Activated T-cell treated with anti-CD3 and anti-CD28 coated beads for 1 hour (primary cell): Measurements from ENCODE around the gene VASH2.

Experiments used
- DNase-seq: peaks from one replicate; pipeline ENCODE4 v3.0.0-alpha.2; 2020; ENCODE audit warnings: low read depth

VASH2 gene

DNA sequence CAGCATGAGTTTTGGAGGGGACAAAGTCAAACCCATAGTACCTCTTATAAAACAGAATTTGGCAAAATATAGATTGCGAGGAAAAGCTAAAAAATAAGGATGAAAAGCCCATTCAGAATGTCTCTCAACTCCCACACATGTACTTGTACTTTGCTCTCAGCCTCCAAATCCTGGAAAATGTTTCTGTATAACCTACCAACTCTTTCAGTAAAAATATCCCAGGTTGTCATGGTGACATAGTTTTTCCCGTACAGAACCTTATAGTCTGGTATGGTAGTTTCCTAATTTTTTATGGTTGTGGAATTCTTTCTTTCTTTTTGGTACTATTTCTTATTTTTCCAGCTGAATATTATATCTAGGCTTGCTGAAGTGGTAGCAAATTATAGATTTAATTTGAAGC is 85.2 kb downstream of the VASH2 start:
- DNase-seq = no peak
